Parathyroid adenoma (tissue), 2 donors: ENCODE data around the gene LIN28A.

Experiments
- H2AFZ ChIP-seq: fragments of 300-600 bp; sonication (generic); one replicate; pipeline ENCODE4 v1.7.0; 2017; ENCODE audit warnings: antibody characterized with exemption, mild to moderate bottlenecking
- H3K27ac ChIP-seq: fragments of 300-600 bp; sonication (generic); one replicate; pipeline ENCODE4 v1.7.0; 2017
- H3K27me3 ChIP-seq: fragments of 300-600 bp; sonication (generic); one replicate; pipeline ENCODE4 v1.7.0; 2017; ENCODE audit warnings: low read length; ENCODE audit not compliant: control insufficient read depth, insufficient read depth
- H3K36me3 ChIP-seq: fragments of 300-600 bp; sonication (generic); one replicate; pipeline ENCODE4 v1.7.0; 2017; ENCODE audit warnings: low read length; ENCODE audit not compliant: control insufficient read depth, insufficient read depth
- H3K4me1 ChIP-seq: fragments of 300-600 bp; sonication (generic); one replicate; pipeline ENCODE4 v1.7.0; 2017; ENCODE audit warnings: control low read depth
- H3K4me2 ChIP-seq: fragments of 300-600 bp; sonication (generic); one replicate; pipeline ENCODE4 v1.7.0; 2017; ENCODE audit warnings: low read length
- H3K4me3 ChIP-seq: fragments of 300-600 bp; sonication (generic); one replicate; pipeline ENCODE4 v1.7.0; 2017; ENCODE audit warnings: low read depth, low read length
- H3K79me2 ChIP-seq: fragments of 300-600 bp; sonication (generic); one replicate; pipeline ENCODE4 v1.7.0; 2017; ENCODE audit warnings: control low read depth
- H3K9ac ChIP-seq: fragments of 300-600 bp; sonication (generic); one replicate; pipeline ENCODE4 v1.7.0; 2017; ENCODE audit warnings: mild to moderate bottlenecking
- H3K9me3 ChIP-seq: fragments of 300-600 bp; sonication (generic); one replicate; pipeline ENCODE4 v1.7.0; 2017; ENCODE audit warnings: low read length; ENCODE audit not compliant: control insufficient read depth
- CTCF ChIP-seq: fragments of 300-600 bp; sonication (generic); IDR thresholded peaks from one replicate; pipeline ENCODE4 v1.7.0; 2017; ENCODE audit warnings: antibody characterized with exemption, mild to moderate bottlenecking
- donor health status: primary hyperparathyroidism.

The LIN28A gene

GRCh38 chr1:26459573-26460031 lies 49.0 kb downstream of the LIN28A start:
- Histone ChIP-seq H3K79me2 (no peaks in the 10 kb centered on the region), H3K36me3 (no peaks in the 10 kb centered on the region), H3K27ac (no peak overlapping the region)

GRCh38 chr1:26468911-26469310 lies 58.3 kb downstream of the LIN28A start:
- H2AFZ ChIP-seq = no peak overlapping the region
- no peak overlapping the region for H3K4me3 ChIP-seq
- peaks cover 9% of the 10 kb centered on the region for H3K4me1 ChIP-seq
- H3K9me3 ChIP-seq = no peaks in the 10 kb centered on the region
- no peak overlapping the region for H3K4me2 ChIP-seq
- H3K79me2 ChIP-seq = peaks cover 4% of the 10 kb centered on the region
- H3K9ac ChIP-seq = no peak overlapping the region
- TF ChIP-seq CTCF = no peak
- no peaks in the 10 kb centered on the region for H3K36me3 ChIP-seq
- no peaks in the 10 kb centered on the region for H3K27me3 ChIP-seq
- H3K27ac ChIP-seq = no peak overlapping the region

More at GRCh38 chr1:26459573-26460031, 49.0 kb downstream of the LIN28A start:
- Histone ChIP-seq H3K4me2 (no peak overlapping the region), H2AFZ (no peak overlapping the region), H3K27me3 (no peaks in the 10 kb centered on the region), H3K9me3 (no peaks in the 10 kb centered on the region), H3K9ac (no peak overlapping the region), H3K4me3 (no peak overlapping the region), H3K4me1 (no peaks in the 10 kb centered on the region)
- no peak for TF ChIP-seq CTCF

- no peaks in the 10 kb centered on the region for H3K36me3 ChIP-seq
- no peaks in the 10 kb centered on the region for H3K9me3 ChIP-seq
- peaks cover 9% of the 10 kb centered on the region for H3K4me1 ChIP-seq
- no peak for TF ChIP-seq CTCF
- no peak overlapping the region for H3K4me3 ChIP-seq
- H3K27ac ChIP-seq = no peak overlapping the region
- no peak overlapping the region for H2AFZ ChIP-seq
- H3K4me2 ChIP-seq = no peak overlapping the region
- peaks cover 4% of the 10 kb centered on the region for H3K79me2 ChIP-seq
- H3K27me3 ChIP-seq = no peaks in the 10 kb centered on the region
- no peak overlapping the region for H3K9ac ChIP-seq
Observed at GRCh38 chr1:26469558-26469957, 58.9 kb downstream of the LIN28A start.

- Histone ChIP-seq H3K79me2 (peaks cover 4% of the 10 kb centered on the region), H2AFZ (no peak overlapping the region), H3K9ac (no peak overlapping the region), H3K4me1 (peaks cover 9% of the 10 kb centered on the region), H3K9me3 (no peaks in the 10 kb centered on the region), H3K4me3 (no peak overlapping the region), H3K27ac (no peak overlapping the region), H3K36me3 (no peaks in the 10 kb centered on the region), H3K4me2 (peak overlapping the region; percentile 93), H3K27me3 (no peaks in the 10 kb centered on the region)
- TF ChIP-seq CTCF = no peak
Observed at GRCh38 chr1:26470878-26471497, 60.4 kb downstream of the LIN28A start.
